ENCODE measurements around the gene KLHL25.

DNA sequence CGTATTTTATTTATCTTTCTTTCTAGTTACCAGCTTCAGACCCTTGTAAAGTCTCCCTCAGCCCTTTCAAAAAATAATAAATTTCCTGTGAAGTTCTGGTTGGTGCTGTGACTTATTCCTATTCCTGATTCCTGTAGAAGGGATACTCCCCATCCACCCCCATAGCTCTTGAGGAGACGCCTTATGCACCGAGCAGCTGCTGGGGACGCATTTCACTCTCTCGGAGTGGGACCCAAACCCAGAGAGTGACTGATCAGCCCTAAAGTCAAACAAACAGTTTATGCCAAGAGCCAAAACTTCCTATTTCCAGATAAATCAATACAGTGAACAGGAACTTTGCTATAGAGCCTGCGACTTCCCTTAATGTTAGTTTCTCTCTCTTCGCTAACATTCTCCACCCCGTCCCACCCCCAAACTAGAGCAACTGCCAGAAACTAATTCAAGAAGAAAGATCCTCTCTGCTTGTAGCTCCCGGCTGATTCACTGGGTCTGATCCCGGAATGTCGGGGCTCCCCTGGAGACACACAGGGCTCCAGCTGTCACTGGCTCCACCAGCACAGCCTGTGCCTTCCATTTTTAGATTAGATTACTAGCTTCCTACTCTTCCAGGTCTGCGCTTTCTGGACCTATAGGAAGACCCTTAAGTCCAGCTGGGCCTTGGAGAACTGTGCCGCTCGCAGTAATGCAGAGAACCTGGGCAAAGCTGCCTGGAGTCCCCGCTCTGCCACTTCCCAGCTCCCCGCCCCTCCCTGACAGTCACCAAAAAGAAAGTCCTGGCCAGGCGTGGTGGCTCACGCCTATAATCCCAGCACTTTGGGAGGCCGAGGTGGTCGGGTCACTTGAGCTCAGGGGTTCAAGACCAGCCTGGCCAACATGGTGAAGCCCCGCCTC is 45.2 kb downstream of the KLHL25 start:
- TF ChIP-seq POLR2A (IDR thresholded peaks at IDR 0.05; ENCODE audit: low read length) (no peak), GATA1 (IDR thresholded peaks at IDR 0.05; ENCODE audit: low read depth, low read length) (no peak)

Measured in erythroblast (primary cell).